NCI-H2107 treated with DMSO at 0.1 percent for 48 hours (cell line): ENCODE data around the gene CNBD2.
"Not testable (repeated sequence)": the region's sequence is repeated elsewhere in the genome, so short reads cannot be mapped to it uniquely, and the experiment has no call there.

ENCODE experiments used
- DNase-seq: peaks from one replicate; lab custom pipeline; 2025; ENCODE audit not compliant: unreplicated experiment; lab: John Stamatoyannopoulos, UW

CNBD2 gene

GRCh38 chr20:35974256-35974655 is 5.9 kb downstream of the CNBD2 start:
- DNase-seq = no peak

GRCh38 chr20:35975576-35976373 is 7.4 kb downstream of the CNBD2 start:
- DNase-seq = no peak

- no peak for DNase-seq
Observed at GRCh38 chr20:35978041-35978513, 9.7 kb downstream of the CNBD2 start.

DNA sequence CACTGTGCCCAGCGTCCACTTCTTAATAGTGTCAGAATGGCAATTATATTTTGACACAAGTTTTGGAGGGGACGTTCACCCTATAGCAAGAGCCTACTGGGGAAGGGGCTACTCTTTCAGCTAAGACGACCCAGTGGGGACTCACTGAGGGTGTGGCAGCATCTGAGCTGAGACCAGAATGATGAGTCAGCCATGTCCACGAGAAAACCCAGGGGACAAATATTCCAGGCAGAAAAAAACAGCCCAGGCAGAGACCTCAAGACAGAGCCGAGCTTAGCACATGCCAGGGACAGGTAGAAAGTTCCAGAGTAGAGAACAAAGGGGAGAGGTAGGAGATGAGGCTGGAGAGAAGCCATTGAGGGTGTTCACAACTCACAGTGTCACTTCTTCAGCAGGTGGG is 11.2 kb downstream of the CNBD2 start:
- DNase-seq = no peak

DNA sequence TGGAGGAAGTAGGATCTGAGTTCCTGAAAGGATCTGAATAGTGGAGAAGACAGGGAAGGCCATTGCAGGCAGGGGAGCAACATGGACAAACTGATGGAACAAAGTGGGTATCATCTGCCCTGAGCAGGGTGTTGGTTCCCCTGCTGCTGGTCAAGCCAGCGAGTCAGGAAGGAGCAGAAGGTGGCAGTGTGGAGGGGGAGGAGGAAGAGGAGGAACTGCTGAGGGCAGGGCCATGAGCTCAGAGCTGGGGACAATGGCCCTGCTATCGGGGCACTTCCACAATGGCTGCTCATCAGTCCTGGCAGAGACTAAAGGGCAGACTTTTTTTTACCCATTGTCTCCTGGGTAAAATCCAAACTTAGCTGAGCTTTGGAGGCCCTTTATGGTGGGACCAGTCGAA is 13.6 kb downstream of the CNBD2 start:
- DNase-seq = no peak

DNA sequence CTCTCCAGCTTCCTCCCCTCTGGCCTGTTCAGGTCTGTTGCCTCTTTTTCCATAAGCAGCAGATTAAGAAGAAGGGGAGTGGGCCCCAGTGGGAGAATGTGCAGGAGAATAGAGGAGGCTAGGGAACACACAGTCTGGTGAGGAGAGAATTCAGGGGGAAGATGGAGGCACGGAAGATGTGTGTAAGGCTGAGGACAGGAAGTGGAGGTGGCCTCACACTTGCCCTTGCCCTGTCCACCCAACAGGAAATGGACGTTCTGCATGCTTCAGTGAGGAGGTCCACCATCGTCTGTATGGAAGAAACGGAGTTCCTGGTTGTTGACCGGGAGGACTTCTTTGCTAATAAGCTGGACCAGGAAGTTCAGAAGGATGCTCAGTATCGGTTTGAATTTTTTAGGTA is 16.0 kb downstream of the CNBD2 start:
- DNase-seq = no peak

DNA sequence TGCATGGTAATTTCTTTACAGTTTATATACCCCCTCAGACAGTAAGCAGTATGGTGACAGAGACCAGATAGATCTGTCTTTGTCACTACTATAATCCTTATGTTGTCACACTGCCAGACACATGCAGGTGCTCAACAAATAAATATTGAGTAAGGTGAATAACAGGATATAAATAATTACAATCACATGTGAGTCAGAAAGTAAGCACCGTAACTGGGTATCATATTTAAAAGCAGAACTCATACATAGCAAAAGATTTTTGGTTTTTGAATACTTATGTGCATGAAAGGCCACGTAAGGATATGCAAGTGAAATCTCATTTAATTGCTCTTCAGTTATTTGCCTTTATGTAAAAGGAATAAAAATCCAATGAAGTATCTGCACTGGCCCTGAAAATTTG is 17.4 kb downstream of the CNBD2 start:
- DNase-seq = no peak

DNA sequence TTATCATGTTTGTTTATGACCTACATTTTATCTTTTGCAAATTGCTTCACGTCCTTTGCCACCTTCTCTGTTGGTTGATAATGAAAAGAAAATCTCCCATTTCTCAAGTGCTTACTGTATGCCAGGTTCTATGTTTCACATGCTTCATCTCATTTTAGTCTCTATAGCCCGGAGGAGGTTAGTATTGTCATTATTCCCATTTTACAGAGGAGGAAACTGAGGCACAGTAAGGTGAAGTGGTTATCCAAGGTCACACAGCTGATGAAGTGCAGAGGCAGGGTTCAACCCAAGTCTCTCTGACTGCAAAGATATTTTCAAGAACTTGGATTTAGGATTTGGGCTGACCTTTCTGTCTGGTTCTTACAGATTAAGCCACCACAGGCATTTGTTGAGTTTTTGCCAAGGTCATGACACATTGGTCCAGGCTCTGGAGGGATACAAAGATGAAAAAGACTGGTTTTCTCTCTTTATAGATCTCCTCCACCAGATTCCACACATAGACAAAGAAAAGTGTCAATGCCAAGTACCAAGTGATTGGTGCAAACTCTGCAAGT is 20.6 kb downstream of the CNBD2 start:
- no peak for DNase-seq

DNA sequence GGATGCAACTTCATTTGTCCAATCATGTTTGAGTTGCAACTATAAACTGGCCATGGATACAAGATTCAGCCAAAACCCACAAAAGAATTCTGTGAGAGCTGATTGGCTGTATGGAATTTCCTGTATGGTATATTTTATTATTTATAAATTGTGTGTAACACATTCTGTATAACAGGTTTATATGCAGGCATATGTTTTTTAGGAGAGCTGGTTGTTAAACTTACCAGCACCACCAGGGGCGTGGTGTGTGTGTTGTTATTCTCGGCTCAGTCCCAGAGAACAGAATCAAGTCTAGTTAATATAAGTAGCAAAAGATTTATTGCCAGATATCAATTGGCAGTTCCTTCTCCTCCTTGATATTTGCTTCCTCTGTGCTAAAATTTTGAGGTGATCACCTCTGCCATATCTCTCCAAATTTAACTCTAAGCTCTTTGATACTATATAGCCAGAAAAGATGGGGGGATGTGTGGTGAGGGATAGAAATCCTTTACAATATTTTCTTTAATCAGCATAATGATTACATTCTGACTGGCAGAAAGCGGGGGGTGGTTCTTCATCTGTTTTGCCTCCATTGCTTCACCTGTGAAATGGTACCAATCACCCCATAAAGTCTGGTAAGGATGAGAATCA is 22.9 kb downstream of the CNBD2 start:
- no peak for DNase-seq

- peak; percentile 49 for DNase-seq
Observed at GRCh38 chr20:35992713-35993335, 24.4 kb downstream of the CNBD2 start.

- peak; percentile 73 for DNase-seq
Observed at GRCh38 chr20:35994994-35995453, 26.6 kb downstream of the CNBD2 start.

GRCh38 chr20:35996492-35996891 is 28.1 kb downstream of the CNBD2 start:
- not testable (repeated sequence) for DNase-seq

DNA sequence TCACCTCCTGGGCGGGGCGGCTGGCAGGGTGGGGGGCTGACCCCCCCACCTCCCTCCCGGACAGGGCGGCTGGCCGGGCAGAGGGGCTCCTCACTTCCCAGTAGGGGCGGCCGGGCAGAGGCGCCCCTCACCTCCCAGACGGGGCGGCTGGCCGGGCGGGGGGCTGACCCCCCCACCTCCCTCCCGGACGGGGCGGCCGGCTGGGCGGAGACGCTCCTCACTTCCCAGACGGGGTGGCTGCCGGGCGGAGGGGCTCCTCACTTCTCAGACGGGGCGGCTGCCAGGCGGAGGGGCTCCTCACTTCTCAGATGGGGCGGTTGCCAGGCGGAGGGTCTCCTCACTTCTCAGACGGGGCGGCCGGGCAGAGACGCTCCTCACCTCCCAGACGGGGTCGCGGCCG is 32.9 kb downstream of the CNBD2 start:
- not testable (repeated sequence) for DNase-seq

DNA sequence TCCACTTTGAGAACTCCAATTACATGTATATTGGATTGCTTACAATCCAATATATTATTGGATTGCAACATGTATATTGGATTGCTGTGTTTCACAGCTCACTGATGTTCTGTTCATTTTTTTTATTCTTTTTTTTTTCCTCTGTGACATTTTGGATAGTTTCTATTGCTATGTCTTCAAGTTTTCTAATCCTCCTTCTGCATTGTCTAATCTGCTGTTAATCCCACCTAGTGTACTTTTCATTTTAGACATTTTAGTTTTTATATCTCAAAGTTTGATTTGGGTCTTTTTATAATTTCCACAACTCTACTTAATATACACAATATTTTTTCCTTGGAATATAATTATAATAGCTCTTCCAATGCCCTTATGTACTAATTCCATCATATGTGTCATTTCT is 34.5 kb downstream of the CNBD2 start:
- no peak for DNase-seq

DNA sequence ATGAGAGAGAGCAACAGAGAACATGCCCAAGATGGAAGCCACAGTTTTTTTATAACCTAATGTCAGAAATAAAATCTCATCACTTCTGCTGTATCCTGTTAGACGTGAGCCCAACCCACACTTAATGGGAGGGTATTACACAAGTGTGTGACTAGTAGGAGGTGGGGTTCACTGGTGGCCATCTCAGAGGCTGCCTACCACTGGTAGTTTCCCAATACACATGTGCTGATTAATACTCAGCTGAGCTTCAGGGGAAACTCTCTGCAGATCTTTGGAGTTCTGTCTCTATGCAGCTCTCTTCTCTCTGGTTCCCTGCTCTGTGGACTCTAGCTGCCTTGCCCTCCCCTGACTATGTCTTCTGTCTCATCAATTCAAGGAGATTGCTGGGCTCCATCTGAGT is 35.7 kb downstream of the CNBD2 start:
- DNase-seq = no peak

DNA sequence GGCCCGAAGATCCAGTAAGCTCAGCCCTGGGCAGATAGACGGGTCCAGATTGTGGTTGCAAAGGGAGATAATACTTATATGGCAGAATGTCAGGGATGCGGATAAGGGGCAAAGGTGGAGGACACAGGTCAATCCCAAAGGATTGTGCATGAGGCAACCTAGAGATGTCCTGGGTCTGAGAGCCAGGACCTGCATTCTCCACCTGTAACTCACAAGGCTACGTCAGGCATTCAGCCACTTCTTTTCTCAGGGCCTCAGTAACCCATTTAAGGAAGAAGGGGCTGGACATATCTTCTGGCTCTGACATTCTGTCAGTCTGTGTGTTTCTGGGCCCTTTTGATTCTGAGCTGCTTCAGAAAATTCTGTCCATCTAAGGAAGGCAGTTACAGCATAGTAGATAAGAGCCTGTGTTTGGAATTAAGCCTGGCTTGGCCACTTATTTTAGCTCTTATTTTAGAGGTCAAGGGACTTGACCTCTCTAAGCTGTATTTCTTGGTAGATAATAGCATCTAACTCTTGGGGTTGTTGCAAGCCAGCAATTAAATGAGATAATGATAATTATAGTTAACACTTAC is 40.2 kb downstream of the CNBD2 start:
- no peak for DNase-seq

DNA sequence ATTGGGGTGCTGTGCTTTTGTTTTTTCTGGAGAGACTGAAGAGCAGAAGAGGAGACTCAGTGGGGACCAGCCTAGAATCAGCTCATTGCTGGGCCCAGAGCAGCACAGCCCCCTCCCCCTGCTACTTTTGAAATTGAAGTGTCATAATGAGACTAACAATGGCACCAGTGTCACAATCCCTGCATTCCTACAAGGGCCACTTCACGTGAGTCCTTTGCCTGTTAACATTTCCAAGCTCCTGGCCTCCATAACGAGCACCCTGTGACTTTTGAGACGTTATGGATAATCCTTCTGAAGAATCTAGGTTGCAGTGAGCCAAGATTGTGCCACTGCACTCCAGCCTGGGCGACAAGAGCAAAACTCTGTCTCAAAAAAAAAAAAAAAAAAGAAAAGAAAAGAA is 41.7 kb downstream of the CNBD2 start:
- no peak for DNase-seq

DNA sequence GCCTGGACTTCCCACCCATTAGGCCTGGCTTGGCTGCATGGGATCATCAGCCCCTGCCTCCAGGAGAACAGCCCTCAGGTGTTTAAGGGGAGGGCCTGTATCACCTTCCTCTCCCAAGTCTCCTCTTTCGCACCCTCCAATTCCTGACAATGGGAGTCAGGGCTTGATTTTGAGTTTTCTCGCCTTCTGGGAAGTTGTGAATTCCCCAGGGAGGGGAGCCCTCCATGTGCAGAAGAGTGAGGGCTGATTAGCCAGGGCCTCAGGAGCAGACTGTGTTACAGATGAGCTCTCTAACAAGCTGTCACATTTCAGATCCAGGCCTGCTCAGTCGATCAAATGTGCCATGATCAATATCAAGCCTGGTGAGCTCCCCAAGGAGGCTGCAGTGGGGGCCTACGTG is 42.4 kb downstream of the CNBD2 start:
- DNase-seq = no peak

- DNase-seq = no peak
Observed at GRCh38 chr20:36015806-36016403, 47.5 kb downstream of the CNBD2 start.

- no peak for DNase-seq
Observed at GRCh38 chr20:36017048-36017951, 48.9 kb downstream of the CNBD2 start.
